ENCODE data around the gene DCAF17.

The DCAF17 gene

DNA sequence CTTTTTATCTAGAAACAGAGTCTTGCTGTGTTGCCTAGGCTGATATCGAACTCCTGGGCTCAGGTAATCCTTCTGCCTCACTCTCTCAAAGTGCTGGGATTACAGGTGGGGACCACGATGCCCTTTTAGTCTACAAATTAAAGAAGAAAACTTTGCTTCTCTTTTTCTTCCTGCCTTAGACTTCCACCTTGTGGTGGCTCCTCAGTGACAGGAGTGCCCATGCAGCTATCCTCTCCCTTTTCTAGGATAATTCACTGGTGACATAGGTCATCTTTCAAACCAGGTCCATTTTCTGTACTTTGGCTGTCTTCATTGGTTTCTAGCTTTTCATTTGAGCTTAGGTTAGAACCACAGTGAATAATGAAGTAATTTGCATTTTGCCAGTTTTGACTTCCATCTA lies 13.6 kb downstream of the DCAF17 start:
- Histone ChIP-seq H3K4me1 (ENCODE audit: control insufficient read depth, insufficient read depth, low read length, poor library complexity, severe bottlenecking) (no peaks in the 10 kb centered on the region), H3K27me3 (replicated peaks; ENCODE audit: control insufficient read depth, insufficient read depth, low read length, poor library complexity, severe bottlenecking) (no peaks in the 10 kb centered on the region), H3K27ac (ENCODE audit: insufficient read depth, low read length, poor library complexity, severe bottlenecking) (no peak overlapping the region), H3K4me3 (ENCODE audit: insufficient read depth, low read depth, low read length, poor library complexity, severe bottlenecking) (no peak overlapping the region), H3K36me3 (ENCODE audit: control insufficient read depth, insufficient read depth, low read length) (peaks cover 32% of the 10 kb centered on the region), H3K9me3 (ENCODE audit: control insufficient read depth, low read length) (no peaks in the 10 kb centered on the region)
- DNase-seq, result no peak

DNA sequence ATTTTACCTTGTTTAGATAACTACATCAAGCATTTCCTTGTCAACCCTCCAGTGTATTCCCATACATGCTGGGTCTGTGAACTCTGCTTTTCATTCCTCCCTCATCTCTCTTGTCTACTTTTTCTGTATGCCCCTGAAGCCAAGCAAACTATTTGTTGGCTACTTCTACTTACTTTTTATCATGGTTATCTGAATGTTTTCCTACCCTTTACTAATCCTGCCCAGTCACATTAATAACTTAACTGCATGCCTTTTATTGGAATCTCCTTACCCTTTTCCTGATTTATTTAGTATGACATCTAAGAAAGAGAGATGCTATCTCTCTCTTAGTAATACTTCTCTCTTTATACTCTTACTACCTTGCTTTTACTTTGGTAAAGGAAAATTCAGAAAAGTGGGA lies 17.0 kb downstream of the DCAF17 start:
- H3K4me1 ChIP-seq (ENCODE audit: control insufficient read depth, insufficient read depth, low read length, poor library complexity, severe bottlenecking), result no peaks in the 10 kb centered on the region
- H3K27me3 ChIP-seq (replicated peaks; ENCODE audit: control insufficient read depth, insufficient read depth, low read length, poor library complexity, severe bottlenecking), result no peaks in the 10 kb centered on the region
- no peak for DNase-seq
- H3K36me3 ChIP-seq (ENCODE audit: control insufficient read depth, insufficient read depth, low read length), result peaks cover 38% of the 10 kb centered on the region
- no peak overlapping the region for H3K4me3 ChIP-seq (ENCODE audit: insufficient read depth, low read depth, low read length, poor library complexity, severe bottlenecking)
- no peaks in the 10 kb centered on the region for H3K9me3 ChIP-seq (ENCODE audit: control insufficient read depth, low read length)
- no peak overlapping the region for H3K27ac ChIP-seq (ENCODE audit: insufficient read depth, low read length, poor library complexity, severe bottlenecking)

DNA sequence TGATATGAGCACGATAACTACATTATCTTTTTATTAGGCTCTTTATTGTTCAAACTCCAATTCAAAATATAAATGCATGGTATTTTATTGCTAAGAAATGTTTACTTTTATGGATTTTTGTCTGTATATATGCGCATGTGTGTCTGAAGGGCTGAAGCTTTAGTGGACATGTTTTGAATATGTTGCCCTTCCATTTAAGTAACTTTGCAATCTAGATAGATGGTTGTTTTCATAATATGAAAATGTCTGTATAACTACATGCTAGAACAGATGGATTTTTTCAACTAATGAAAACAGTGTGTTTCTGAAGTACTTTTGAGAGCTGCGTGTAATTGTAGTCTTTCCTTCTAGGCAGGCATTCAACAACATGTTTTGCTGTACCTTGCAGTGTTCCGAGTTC lies 18.7 kb downstream of the DCAF17 start:
- Histone ChIP-seq H3K9me3 (ENCODE audit: control insufficient read depth, low read length) (no peaks in the 10 kb centered on the region), H3K36me3 (ENCODE audit: control insufficient read depth, insufficient read depth, low read length) (peaks cover 43% of the 10 kb centered on the region), H3K27me3 (replicated peaks; ENCODE audit: control insufficient read depth, insufficient read depth, low read length, poor library complexity, severe bottlenecking) (no peaks in the 10 kb centered on the region), H3K4me1 (ENCODE audit: control insufficient read depth, insufficient read depth, low read length, poor library complexity, severe bottlenecking) (no peaks in the 10 kb centered on the region), H3K27ac (ENCODE audit: insufficient read depth, low read length, poor library complexity, severe bottlenecking) (no peak overlapping the region), H3K4me3 (ENCODE audit: insufficient read depth, low read depth, low read length, poor library complexity, severe bottlenecking) (no peak overlapping the region)
- no peak for DNase-seq

DNA sequence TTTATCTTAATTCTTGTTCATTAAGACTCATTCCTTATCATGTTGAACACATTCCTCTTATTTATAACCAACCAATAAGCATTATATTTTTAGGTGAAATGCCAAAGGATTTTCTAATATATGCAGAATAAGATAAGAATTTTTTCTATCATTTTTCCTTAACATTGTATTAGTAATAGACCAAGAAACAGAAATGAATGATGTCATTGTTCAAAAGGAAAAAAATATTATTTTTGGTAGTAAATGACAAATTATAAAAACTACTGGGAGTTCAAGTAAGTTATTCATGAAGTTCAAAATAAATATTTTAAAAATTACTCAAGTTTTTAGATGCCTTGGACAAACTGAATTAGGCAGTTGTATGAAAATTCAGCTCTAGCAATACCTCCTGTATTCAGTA lies 25.5 kb downstream of the DCAF17 start:
- H3K36me3 ChIP-seq (ENCODE audit: control insufficient read depth, insufficient read depth, low read length), result peaks cover 35% of the 10 kb centered on the region
- no peak overlapping the region for H3K4me3 ChIP-seq (ENCODE audit: insufficient read depth, low read depth, low read length, poor library complexity, severe bottlenecking)
- H3K27me3 ChIP-seq (replicated peaks; ENCODE audit: control insufficient read depth, insufficient read depth, low read length, poor library complexity, severe bottlenecking), result no peaks in the 10 kb centered on the region
- no peak for DNase-seq
- H3K27ac ChIP-seq (ENCODE audit: insufficient read depth, low read length, poor library complexity, severe bottlenecking), result no peak overlapping the region
- no peaks in the 10 kb centered on the region for H3K4me1 ChIP-seq (ENCODE audit: control insufficient read depth, insufficient read depth, low read length, poor library complexity, severe bottlenecking)
- no peaks in the 10 kb centered on the region for H3K9me3 ChIP-seq (ENCODE audit: control insufficient read depth, low read length)

DNA sequence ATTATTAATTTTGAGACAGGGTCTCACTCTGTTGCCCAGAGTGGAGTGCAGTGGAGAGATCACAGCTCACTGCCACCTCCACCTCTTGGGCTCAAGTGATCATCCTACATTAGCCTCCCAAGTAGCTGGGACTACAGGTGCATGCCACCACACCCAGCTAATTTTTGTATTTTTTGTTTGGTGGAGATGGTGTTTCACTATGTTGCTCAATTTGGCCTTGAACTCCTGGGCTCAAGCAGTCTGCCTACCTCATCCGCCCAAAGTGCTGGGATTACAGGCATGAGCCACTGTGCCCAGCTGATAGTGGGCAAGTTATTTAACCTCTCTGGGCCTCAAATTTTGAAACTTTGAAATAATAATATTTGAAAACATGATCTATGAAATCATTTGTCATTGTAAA lies 26.5 kb downstream of the DCAF17 start:
- no peaks in the 10 kb centered on the region for H3K4me1 ChIP-seq (ENCODE audit: control insufficient read depth, insufficient read depth, low read length, poor library complexity, severe bottlenecking)
- no peaks in the 10 kb centered on the region for H3K27me3 ChIP-seq (replicated peaks; ENCODE audit: control insufficient read depth, insufficient read depth, low read length, poor library complexity, severe bottlenecking)
- no peak overlapping the region for H3K4me3 ChIP-seq (ENCODE audit: insufficient read depth, low read depth, low read length, poor library complexity, severe bottlenecking)
- no peak overlapping the region for H3K27ac ChIP-seq (ENCODE audit: insufficient read depth, low read length, poor library complexity, severe bottlenecking)
- peaks cover 28% of the 10 kb centered on the region for H3K36me3 ChIP-seq (ENCODE audit: control insufficient read depth, insufficient read depth, low read length)
- H3K9me3 ChIP-seq (ENCODE audit: control insufficient read depth, low read length), result no peaks in the 10 kb centered on the region
- DNase-seq, result no peak

DNA sequence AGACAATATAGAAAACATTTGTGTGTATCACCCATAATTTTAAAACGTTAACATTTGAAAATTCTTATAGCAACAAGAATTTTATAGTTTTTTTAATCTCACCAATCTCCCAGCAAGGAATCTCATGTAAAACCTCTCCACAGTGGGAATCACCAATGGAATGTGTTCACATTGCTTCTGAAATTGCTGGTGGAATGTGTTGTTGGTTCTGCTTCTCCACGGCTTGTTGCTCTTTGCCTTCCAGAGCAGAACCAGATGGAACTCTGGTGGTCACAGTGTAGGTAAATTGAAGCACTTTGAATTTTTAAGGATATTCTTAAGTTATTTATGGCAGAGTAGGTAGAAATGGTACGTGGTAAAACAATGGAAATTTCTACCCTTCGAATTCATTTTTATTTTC lies 35.1 kb downstream of the DCAF17 start:
- peaks cover 31% of the 10 kb centered on the region for H3K36me3 ChIP-seq (ENCODE audit: control insufficient read depth, insufficient read depth, low read length)
- H3K4me3 ChIP-seq (ENCODE audit: insufficient read depth, low read depth, low read length, poor library complexity, severe bottlenecking), result no peak overlapping the region
- DNase-seq, result no peak
- no peaks in the 10 kb centered on the region for H3K4me1 ChIP-seq (ENCODE audit: control insufficient read depth, insufficient read depth, low read length, poor library complexity, severe bottlenecking)
- no peak overlapping the region for H3K27ac ChIP-seq (ENCODE audit: insufficient read depth, low read length, poor library complexity, severe bottlenecking)
- no peaks in the 10 kb centered on the region for H3K27me3 ChIP-seq (replicated peaks; ENCODE audit: control insufficient read depth, insufficient read depth, low read length, poor library complexity, severe bottlenecking)
- H3K9me3 ChIP-seq (ENCODE audit: control insufficient read depth, low read length), result no peaks in the 10 kb centered on the region

DNA sequence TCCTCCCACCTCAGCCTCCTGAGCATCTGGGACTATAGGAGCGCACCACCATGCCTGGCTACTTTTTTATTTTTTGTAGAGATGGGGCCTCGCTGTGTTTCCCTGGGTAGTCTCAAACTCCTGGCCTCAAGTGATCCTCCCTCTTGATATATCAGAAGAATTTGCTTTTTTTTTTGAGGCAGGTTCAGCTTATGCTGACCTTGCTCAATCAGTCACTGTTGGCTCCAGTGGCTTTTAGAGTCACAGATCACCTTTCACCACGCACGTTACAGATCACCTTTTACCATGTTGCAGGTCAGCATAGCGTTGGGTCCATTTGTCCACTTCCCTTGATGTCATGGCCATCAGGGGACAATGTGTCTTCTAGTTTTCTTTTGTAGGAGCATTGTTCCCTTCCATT lies 36.1 kb downstream of the DCAF17 start:
- H3K27me3 ChIP-seq (replicated peaks; ENCODE audit: control insufficient read depth, insufficient read depth, low read length, poor library complexity, severe bottlenecking), result no peaks in the 10 kb centered on the region
- H3K4me3 ChIP-seq (ENCODE audit: insufficient read depth, low read depth, low read length, poor library complexity, severe bottlenecking), result no peak overlapping the region
- DNase-seq, result no peak
- H3K27ac ChIP-seq (ENCODE audit: insufficient read depth, low read length, poor library complexity, severe bottlenecking), result no peak overlapping the region
- H3K9me3 ChIP-seq (ENCODE audit: control insufficient read depth, low read length), result no peaks in the 10 kb centered on the region
- H3K36me3 ChIP-seq (ENCODE audit: control insufficient read depth, insufficient read depth, low read length), result peaks cover 39% of the 10 kb centered on the region
- no peaks in the 10 kb centered on the region for H3K4me1 ChIP-seq (ENCODE audit: control insufficient read depth, insufficient read depth, low read length, poor library complexity, severe bottlenecking)

DNA sequence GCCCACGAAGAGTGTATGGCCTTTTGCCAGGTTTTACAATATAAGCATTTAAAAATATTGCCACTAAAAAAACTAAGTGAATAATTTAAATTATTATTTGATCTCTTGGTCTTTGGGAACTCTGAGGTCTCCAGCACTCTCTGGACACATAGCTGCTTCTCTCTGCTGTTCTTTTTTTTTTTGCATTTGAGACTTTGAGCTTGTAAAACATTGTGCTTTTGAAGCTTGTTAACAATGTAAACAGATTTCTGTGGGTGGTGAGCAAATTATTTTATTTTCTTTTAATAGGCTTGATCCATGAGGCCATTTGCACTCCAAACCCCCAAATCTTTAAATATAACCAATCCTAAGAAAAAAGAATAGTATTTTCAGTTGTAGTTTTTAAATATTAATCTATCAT lies 42.0 kb downstream of the DCAF17 start:
- no peak overlapping the region for H3K4me3 ChIP-seq (ENCODE audit: insufficient read depth, low read depth, low read length, poor library complexity, severe bottlenecking)
- H3K36me3 ChIP-seq (ENCODE audit: control insufficient read depth, insufficient read depth, low read length), result peaks cover 26% of the 10 kb centered on the region
- no peaks in the 10 kb centered on the region for H3K27me3 ChIP-seq (replicated peaks; ENCODE audit: control insufficient read depth, insufficient read depth, low read length, poor library complexity, severe bottlenecking)
- no peaks in the 10 kb centered on the region for H3K4me1 ChIP-seq (ENCODE audit: control insufficient read depth, insufficient read depth, low read length, poor library complexity, severe bottlenecking)
- H3K9me3 ChIP-seq (ENCODE audit: control insufficient read depth, low read length), result no peaks in the 10 kb centered on the region
- DNase-seq, result no peak
- H3K27ac ChIP-seq (ENCODE audit: insufficient read depth, low read length, poor library complexity, severe bottlenecking), result no peak overlapping the region

DNA sequence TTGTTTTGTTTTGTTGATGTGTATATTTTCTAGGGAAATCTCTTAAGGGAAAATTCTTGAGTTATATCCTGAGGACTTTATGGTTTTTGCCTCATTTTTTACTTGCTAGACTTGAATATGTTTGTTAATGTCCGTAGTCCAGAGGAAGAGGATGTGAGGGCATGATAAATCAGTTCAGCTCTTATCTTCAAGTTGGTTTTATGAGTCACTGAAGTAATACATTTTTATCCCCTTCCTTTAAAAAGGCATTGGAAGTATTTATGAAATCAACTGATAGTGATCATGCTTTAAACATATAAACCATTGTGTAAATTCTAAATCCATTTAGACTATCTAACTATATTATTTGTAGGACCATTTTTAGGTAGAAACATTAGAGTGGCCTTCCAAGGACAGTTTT lies 44.3 kb downstream of the DCAF17 start:
- H3K27ac ChIP-seq (ENCODE audit: insufficient read depth, low read length, poor library complexity, severe bottlenecking), result no peak overlapping the region
- H3K4me1 ChIP-seq (ENCODE audit: control insufficient read depth, insufficient read depth, low read length, poor library complexity, severe bottlenecking), result no peaks in the 10 kb centered on the region
- no peaks in the 10 kb centered on the region for H3K27me3 ChIP-seq (replicated peaks; ENCODE audit: control insufficient read depth, insufficient read depth, low read length, poor library complexity, severe bottlenecking)
- H3K9me3 ChIP-seq (ENCODE audit: control insufficient read depth, low read length), result no peaks in the 10 kb centered on the region
- H3K4me3 ChIP-seq (ENCODE audit: insufficient read depth, low read depth, low read length, poor library complexity, severe bottlenecking), result no peak overlapping the region
- peaks cover 35% of the 10 kb centered on the region for H3K36me3 ChIP-seq (ENCODE audit: control insufficient read depth, insufficient read depth, low read length)
- DNase-seq, result no peak

DNA sequence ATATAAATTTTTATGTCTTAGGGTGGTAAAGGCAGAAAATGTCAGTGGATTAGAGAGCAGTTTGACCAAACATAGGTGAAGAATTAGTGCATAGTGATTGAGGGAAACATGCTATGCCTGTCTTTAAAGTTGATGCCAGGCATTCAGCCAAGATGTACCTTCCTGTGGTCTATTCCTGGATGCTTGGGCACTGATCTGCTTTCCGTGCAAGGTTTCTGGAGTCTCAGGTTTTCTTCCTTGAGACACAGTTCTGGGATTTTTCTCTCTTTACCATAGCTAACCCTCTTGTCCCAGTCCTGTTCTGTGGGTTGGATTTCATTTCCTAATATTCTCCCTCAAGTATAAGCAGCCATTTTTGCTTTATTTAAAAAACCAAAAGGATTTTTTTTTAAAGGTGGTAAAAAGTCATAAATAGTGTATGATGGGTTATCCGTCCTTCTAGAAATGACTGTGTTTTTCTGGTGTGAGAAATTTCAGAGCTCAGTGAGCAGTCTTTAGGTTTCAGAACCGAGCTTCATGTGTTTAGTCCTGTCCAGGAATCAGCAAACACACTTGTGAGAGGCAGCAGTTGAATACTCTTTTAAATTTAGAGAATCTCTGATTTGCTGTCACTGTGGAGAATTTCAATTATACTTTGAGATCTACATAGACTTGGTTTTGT lies 45.3 kb downstream of the DCAF17 start:
- H3K27me3 ChIP-seq (replicated peaks; ENCODE audit: control insufficient read depth, insufficient read depth, low read length, poor library complexity, severe bottlenecking), result no peaks in the 10 kb centered on the region
- no peak overlapping the region for H3K27ac ChIP-seq (ENCODE audit: insufficient read depth, low read length, poor library complexity, severe bottlenecking)
- no peak for DNase-seq
- H3K36me3 ChIP-seq (ENCODE audit: control insufficient read depth, insufficient read depth, low read length), result peaks cover 35% of the 10 kb centered on the region
- no peaks in the 10 kb centered on the region for H3K9me3 ChIP-seq (ENCODE audit: control insufficient read depth, low read length)
- no peaks in the 10 kb centered on the region for H3K4me1 ChIP-seq (ENCODE audit: control insufficient read depth, insufficient read depth, low read length, poor library complexity, severe bottlenecking)
- H3K4me3 ChIP-seq (ENCODE audit: insufficient read depth, low read depth, low read length, poor library complexity, severe bottlenecking), result no peak overlapping the region

Data from effector memory CD4-positive, alpha-beta T cell (primary cell).